Endothelial cell (in vitro differentiated cells): ENCODE measurements around the gene FGD6. TPM values are rescaled to one million over a fixed set of nuclear protein-coding genes. Genes with fewer than 3 reads are reported as not detected.

Experiments
- DNase-seq: peaks from one replicate; pipeline ENCODE4 v3.0.0; 2021; ENCODE audit warnings: low spot score
- H3K27ac Mint-ChIP-seq: one replicate; pipeline ENCODE4 v1.8.0; 2021; ENCODE audit warnings: mixed read lengths, inconsistent platforms; ENCODE audit not compliant: unreplicated experiment
- H3K27me3 Mint-ChIP-seq: one replicate; pipeline ENCODE4 v1.8.0; 2021; ENCODE audit warnings: mild to moderate bottlenecking, moderate library complexity, mixed read lengths, inconsistent platforms; ENCODE audit not compliant: unreplicated experiment
- H3K36me3 Mint-ChIP-seq: one replicate; pipeline ENCODE4 v1.8.0; 2021; ENCODE audit warnings: mild to moderate bottlenecking, low read depth, mixed read lengths, inconsistent platforms; ENCODE audit not compliant: unreplicated experiment
- H3K4me1 Mint-ChIP-seq: one replicate; pipeline ENCODE4 v1.8.0; 2021; ENCODE audit warnings: mild to moderate bottlenecking, mixed read lengths, inconsistent platforms; ENCODE audit not compliant: unreplicated experiment
- H3K4me3 Mint-ChIP-seq: one replicate; pipeline ENCODE4 v1.8.0; 2021; ENCODE audit warnings: mild to moderate bottlenecking, mixed read lengths, inconsistent platforms; ENCODE audit not compliant: unreplicated experiment
- H3K9me3 Mint-ChIP-seq: one replicate; pipeline ENCODE4 v1.8.0; 2021; ENCODE audit warnings: mixed read lengths, inconsistent platforms; ENCODE audit not compliant: unreplicated experiment
- CTCF ChIP-seq: fragments of 200-600 bp; sonication (generic); IDR thresholded peaks from one replicate; pipeline ENCODE4 v1.5.0; 2021; ENCODE audit warnings: antibody characterized with exemption; ENCODE audit not compliant: unreplicated experiment
- total RNA-seq: library from RNA; stranded (reverse); fragmentation: NEBNext Ultra II Directional; extraction: Animal tissue kit (Norgen Biotek cat#: 25700); gene quantifications from one replicate; pipeline ENCODE4 v1.2.1, GENCODE V29; 2021; ENCODE audit not compliant: unreplicated experiment

FGD6 gene
- total RNA-seq, 1 donor from 2014 or later, result 35.4 TPM

GRCh38 chr12:95195122-95195521 is 22.1 kb downstream of the FGD6 start:
- no peak for DNase-seq
- no peak for TF ChIP-seq CTCF
- Mint-ChIP-seq H3K27ac (no peak overlapping the region), H3K27me3 (peaks cover 3% of the 10 kb centered on the region), H3K9me3 (no peaks in the 10 kb centered on the region), H3K4me1 (peaks cover 8% of the 10 kb centered on the region), H3K4me3 (no peak overlapping the region), H3K36me3 (peaks cover 10% of the 10 kb centered on the region)

GRCh38 chr12:95193139-95193538 is 24.1 kb downstream of the FGD6 start:
- no peak for TF ChIP-seq CTCF
- Mint-ChIP-seq H3K36me3 (peaks cover 5% of the 10 kb centered on the region), H3K4me1 (peaks cover 14% of the 10 kb centered on the region), H3K27me3 (peaks cover 3% of the 10 kb centered on the region), H3K27ac (no peak overlapping the region), H3K9me3 (no peaks in the 10 kb centered on the region), H3K4me3 (no peak overlapping the region)
- no peak for DNase-seq

- Mint-ChIP-seq H3K4me1 (peaks cover 18% of the 10 kb centered on the region), H3K9me3 (no peaks in the 10 kb centered on the region), H3K27me3 (peaks cover 5% of the 10 kb centered on the region), H3K36me3 (peaks cover 5% of the 10 kb centered on the region), H3K27ac (peak overlapping the region; percentile 20), H3K4me3 (no peak overlapping the region)
- no peak for DNase-seq
- TF ChIP-seq CTCF, result no peak
These were observed 25.0 kb downstream of the FGD6 start for GRCh38 chr12:95192271-95192670.

GRCh38 chr12:95191060-95191696 is 26.1 kb downstream of the FGD6 start:
- DNase-seq, result no peak
- Mint-ChIP-seq H3K9me3 (no peaks in the 10 kb centered on the region), H3K27ac (no peak overlapping the region), H3K4me1 (peaks cover 18% of the 10 kb centered on the region), H3K36me3 (peaks cover 5% of the 10 kb centered on the region), H3K4me3 (no peak overlapping the region), H3K27me3 (peaks cover 5% of the 10 kb centered on the region)
- no peak for TF ChIP-seq CTCF

- no peaks in the 10 kb centered on the region for H3K9me3 Mint-ChIP-seq
- peak overlapping the region; percentile 81 for H3K27ac Mint-ChIP-seq
- peaks cover 10% of the 10 kb centered on the region for H3K36me3 Mint-ChIP-seq
- no peak for DNase-seq
- peaks cover 3% of the 10 kb centered on the region for H3K27me3 Mint-ChIP-seq
- peaks cover 18% of the 10 kb centered on the region for H3K4me1 Mint-ChIP-seq
- peak overlapping the region; percentile 0 for H3K4me3 Mint-ChIP-seq
- no peak for TF ChIP-seq CTCF
These were observed 29.3 kb downstream of the FGD6 start for GRCh38 chr12:95187865-95188415.
